Measurements from ENCODE around the gene TRIM4.
"Not testable (repeated sequence)": the region's sequence is repeated elsewhere in the genome, so short reads cannot be mapped to it uniquely, and the experiment has no call there.

TRIM4 gene

GRCh38 chr7:99919814-99920112, 433 bp upstream of the TRIM4 start:
- DNase-seq: no peak

- DNase-seq: no peak
Measured at GRCh38 chr7:99910976-99911375, 8.4 kb downstream of the TRIM4 start.

DNA sequence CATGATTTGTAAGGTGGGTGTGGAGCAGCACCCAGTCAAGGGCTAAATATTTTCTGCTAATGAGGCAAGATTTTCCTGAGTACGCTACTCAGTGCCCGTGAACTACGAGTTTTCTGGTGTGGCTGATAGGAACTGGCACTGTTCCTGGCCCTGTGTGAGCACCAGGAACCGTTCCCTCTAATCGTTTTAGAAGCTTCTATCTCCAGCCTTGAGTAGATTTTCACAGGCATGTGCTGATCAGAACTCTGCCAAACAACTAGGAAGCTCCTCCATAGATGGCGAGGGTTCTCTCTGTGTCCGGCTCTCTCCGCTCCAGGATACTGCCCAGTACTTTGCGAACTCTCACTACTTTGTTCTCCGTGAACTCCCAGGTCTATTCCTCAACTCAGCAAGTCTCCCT, 17.7 kb downstream of the TRIM4 start:
- no peak for DNase-seq

DNA sequence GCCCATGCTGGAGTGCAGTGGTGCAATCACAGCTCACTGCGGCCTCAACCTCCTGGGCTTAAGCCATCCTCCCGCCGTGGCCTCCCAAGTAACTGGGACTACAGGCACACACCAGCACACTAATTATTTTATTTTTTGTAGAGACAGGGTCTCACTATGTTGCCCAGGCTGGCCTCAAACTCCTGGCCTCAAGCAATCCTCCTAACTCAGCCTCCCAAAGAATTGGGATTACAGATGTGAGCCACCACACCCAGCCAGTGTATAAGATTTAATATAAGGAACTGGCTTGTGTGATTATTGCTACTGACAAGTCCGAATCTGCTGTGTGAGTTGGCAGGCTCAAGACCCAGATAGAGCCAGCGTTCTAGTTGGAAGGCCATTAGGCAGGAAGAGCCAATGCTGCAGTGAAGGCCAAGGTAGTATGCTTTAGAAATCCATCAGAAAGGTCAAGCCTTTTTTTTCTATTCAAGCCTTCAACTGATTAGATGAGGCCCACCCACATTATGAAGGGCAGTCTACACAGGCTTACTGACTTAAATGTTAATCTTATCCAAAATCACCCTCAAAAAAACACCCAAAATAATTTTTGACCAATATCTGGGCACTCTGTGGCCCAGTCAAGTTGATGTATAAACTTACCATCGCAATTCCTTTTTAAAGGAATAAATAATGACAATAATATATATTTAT, 19.4 kb downstream of the TRIM4 start:
- DNase-seq: no peak

DNA sequence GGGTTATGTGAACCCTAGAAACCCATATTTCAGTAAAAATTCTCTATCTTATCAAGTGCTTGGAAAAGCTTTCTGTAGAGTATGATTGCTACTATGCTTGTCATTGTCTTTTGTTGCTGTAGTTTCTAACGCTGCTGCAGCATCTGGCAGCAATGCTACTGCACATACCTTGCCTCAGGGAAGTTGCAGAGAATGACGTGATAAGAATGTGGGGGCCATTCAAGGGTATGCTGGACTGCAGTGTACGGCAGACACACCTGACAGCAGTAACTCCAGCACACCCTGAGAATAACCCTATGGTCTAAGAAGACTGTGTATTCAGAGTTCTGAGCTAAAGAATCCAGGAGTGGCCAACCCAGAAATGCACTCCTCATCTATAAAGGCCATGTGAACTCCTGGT, 20.5 kb downstream of the TRIM4 start:
- DNase-seq: no peak

DNA sequence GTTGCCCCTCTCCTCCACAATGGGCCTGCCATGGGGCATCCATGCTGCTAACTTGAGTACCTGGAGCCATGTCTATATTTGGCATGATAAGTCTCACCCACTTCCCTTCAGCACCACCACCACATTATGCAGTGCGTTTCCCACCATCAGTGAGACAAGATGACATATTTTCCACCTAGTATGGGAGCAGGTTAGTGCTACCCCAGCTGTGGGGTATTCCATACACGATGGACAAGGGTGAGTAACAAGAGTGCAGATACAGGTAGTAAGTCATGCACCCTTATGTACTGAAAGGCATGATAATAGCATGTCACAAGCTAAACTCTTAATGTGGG, 21.3 kb downstream of the TRIM4 start:
- DNase-seq: no peak

- DNase-seq: no peak
Measured at GRCh38 chr7:99897322-99898022, 21.9 kb downstream of the TRIM4 start.

DNA sequence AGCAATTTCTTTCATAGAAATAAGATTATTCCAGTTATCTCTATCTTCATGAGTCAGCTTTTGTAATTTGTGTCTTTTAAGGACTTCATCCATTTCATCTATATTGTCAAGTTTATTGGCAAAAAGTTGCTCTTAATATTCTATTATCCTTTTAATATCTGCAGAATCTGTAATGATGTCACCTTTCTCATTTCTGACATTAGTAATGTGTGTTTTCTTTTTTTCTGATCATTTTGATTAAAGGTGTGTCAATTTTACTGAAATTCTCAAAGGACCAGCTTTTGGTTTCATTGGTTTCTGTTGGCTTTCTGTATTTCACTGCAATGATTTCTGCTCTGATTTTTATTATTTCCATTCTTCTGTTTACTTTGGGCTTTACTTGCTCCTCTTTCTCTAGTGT, 24.6 kb downstream of the TRIM4 start:
- DNase-seq: no peak

DNA sequence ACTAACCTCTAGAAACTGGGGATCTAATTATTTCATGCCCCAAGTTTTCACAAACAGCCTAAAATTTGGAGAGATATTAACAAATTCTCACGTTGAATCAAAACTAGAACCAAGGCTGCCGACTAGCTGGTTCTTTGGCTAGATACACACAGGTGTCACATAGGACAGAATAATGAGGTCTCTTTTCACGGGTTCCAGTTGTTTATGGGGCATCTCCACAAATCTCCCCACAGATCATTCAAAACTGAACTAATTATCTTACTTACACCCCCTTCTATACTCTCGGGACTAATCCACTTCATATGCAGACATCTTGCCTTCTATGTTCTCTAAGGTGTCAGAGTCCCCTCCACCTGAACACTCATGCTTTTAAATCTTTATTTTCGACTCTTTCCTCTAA, 26.1 kb downstream of the TRIM4 start:
- DNase-seq: no peak

DNA sequence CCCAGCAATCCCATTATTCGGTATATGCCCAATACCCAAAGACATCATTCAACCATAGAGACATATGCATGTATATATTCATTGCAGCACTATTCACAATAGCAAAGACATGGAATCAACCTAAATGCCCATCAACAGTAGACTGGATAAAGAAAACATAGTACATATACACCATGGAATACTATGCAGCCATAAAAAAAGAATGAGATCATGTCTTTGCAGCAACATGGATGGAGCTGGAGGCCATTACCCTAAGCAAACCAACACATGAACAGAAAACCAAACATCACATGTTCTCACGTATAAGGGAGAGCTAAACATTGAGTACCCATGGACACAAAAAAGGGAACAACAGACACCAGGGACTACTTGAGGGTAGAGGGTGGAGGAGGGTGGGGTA, 29.0 kb downstream of the TRIM4 start:
- DNase-seq: not testable (repeated sequence)

- not testable (repeated sequence) for DNase-seq
Measured at GRCh38 chr7:99888366-99888765, 31.0 kb downstream of the TRIM4 start.

DNA sequence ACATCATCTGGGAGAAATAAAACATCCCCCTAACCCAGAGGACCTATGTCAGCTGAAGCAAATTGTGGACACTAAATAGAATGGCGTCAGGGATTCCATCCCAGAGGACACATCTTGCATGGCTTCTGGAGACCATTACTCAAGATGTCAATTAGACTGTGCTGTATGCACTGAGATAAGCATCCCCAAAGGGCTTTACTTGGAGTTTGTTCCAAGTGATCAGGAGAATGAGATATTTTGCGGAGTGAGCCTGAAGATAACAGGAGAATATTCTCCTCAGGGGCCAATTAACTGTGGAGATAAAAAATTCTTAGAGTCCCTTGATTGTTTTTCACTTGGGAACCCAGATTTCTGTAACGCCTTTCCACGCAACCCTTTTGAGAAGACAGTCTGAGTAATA, 38.0 kb downstream of the TRIM4 start:
- DNase-seq: no peak

DNA sequence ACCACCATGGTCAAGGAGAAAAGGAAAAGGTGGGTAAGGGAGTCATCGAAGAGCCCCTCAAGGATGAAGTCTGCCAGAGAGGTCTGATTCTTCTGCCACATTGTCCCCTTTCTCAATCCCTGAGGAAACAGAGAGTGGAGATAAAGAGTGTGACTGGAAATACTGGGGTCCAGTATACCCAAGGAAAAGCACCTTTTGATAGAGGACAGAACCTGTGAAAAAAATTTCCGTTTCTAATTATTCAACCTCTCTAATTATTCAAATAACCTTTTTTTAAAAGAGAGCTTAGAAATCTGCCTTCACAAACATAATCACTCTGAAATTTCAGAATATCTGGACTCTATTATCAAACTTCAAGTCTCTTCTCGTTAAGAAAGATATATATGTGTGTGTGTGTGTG, 42.4 kb downstream of the TRIM4 start, which contains the start of gene OR2AE1:
OR2AE1 (minus strand) TSS at position 101 of the 400 bp plus-strand sequence; CDS start at position 101, 0 bp downstream.
- no peak for DNase-seq

GRCh38 chr7:99876491-99876890, 42.8 kb downstream of the TRIM4 start:
- DNase-seq: no peak

DNA sequence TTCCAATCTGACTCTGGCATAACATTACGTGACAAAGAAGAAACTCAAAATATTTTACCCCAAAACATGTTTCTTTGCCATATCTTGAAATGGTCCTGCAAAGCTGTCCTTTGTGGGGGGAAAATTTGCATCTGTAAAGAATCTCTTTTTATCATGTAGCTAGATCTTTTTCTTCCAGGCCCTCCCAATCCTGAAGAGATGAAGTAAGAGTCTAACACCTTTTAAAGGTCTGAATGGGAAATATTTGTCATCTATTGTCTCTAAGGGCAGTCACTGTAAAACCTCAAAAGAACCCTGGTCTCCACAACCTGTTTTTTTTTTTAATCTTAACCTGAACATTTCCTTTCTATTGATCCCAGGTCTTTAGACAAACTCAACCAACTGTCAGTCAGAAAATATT, 51.1 kb downstream of the TRIM4 start:
- DNase-seq: no peak

GRCh38 chr7:99867477-99867876, 51.9 kb downstream of the TRIM4 start:
- not testable (repeated sequence) for DNase-seq

- no peak for DNase-seq
Measured at GRCh38 chr7:99863847-99864440, 55.4 kb downstream of the TRIM4 start.

DNA sequence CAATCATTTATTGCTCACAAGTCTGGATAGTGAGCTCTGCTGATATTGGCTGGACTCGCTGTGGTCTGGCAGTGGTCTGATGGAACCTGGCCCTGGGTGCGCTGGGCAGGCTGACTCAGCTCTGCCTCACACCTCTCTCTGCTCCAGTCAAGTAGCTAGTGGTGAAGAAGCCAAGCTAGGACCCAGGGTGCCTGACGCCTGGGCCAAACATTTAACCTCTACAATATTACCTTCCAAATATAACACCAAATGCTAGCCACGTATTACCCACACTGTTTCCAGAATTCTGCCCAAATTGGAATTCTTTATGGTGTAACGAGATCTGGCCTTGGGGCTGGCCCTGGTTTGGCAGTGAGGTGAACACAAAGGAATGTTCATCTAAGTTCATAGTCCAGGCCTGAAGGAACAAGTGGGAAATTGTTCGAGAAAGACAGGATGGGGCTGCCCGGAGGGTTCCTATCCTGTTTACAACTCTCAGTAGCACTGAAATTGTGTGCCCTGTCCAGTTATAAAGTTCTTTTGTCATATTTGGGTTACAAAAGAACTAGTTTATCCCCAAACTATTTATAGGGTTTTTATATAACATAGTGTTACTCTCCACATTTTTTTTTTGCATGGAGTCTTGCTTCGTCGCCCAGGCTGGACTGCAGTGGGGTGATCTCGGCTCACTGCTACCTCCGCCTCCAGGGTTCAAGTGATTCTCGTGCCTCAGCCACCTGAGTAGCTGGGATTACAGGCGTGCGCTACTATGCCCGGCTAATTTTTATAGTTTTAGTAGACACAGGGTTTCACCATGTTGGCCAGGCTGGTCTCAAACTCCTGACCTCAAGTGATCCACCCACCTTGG, 58.8 kb downstream of the TRIM4 start:
- no peak for DNase-seq

DNA sequence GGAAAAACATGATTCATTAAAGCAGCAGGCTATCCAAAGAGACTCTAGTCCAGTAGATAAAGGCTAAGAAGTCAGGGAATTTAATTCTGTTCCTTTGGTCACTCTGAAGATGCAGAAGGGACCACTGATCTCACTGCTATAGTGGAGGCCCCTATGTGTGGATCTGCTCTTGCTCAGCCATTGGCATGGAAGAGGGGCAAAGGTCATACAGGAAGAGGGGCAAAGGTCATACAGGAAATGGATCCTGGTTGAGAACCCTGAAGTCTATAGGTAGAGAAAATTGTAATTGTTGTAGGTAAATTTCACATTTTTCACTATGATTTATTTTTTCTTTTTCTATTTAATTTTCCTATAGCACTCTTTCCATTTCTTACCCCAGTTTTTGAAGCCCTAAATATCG, 64.1 kb downstream of the TRIM4 start:
- DNase-seq: no peak

GRCh38 chr7:99848420-99849216, 70.7 kb downstream of the TRIM4 start:
- no peak for DNase-seq

GRCh38 chr7:99844328-99844727, 75.0 kb downstream of the TRIM4 start:
- no peak for DNase-seq

- DNase-seq: no peak
Measured at GRCh38 chr7:99843808-99844207, 75.5 kb downstream of the TRIM4 start.

DNA sequence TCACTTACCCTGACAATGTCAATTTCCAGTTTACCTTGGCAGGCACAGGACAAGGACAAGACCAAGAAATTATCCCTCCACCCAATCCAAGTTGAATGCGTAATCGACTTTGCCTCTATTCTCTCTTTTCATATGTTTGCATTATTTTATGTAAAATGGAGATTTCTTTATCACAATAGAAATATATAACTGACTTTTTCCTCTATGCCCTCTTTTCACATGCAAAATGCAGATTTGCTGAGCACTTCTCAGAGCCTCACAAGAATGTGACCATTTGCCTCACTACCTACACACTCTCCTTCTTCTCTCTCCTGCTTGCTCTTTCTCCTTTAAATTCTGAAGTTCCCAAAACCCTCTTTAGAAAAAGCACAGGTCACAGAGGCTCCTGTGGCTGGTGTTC, 76.4 kb downstream of the TRIM4 start:
- DNase-seq: no peak

Data from CD4-positive, alpha-beta T cell treated with Interleukin-4 for 1 hour (primary cell).